ENCODE data around the gene AQP12A.
A peak's percentile ranks its signal among the peaks of the same experiment; 100 is the strongest.
"Not testable (repeated sequence)": the region's sequence is repeated elsewhere in the genome, so short reads cannot be mapped to it uniquely, and the experiment has no call there.

Gene AQP12A

GRCh38 chr2:240648650-240649275, 42.9 kb upstream of the AQP12A start:
- no peak for DNase-seq (ENCODE audit: low read depth)
- no peak overlapping the region for H3K4me3 ChIP-seq (ENCODE audit: low read depth, low read length)
- TF ChIP-seq CTCF (conservative IDR thresholded peaks at IDR 0.05; ENCODE audit: low read depth, low read length) = no peak

GRCh38 chr2:240649331-240649730, 42.3 kb upstream of the AQP12A start:
- H3K4me3 ChIP-seq (ENCODE audit: low read depth, low read length) = no peak overlapping the region
- TF ChIP-seq CTCF (conservative IDR thresholded peaks at IDR 0.05; ENCODE audit: low read depth, low read length) = no peak
- no peak for DNase-seq (ENCODE audit: low read depth)

GRCh38 chr2:240650254-240650965, 41.3 kb upstream of the AQP12A start:
- no peak for TF ChIP-seq CTCF (conservative IDR thresholded peaks at IDR 0.05; ENCODE audit: low read depth, low read length)
- H3K4me3 ChIP-seq (ENCODE audit: low read depth, low read length) = no peak overlapping the region
- DNase-seq (ENCODE audit: low read depth) = no peak

GRCh38 chr2:240651185-240651584, 40.5 kb upstream of the AQP12A start:
- H3K4me3 ChIP-seq (ENCODE audit: low read depth, low read length) = no peak overlapping the region
- no peak for TF ChIP-seq CTCF (conservative IDR thresholded peaks at IDR 0.05; ENCODE audit: low read depth, low read length)
- no peak for DNase-seq (ENCODE audit: low read depth)

- no peak overlapping the region for H3K4me3 ChIP-seq (ENCODE audit: low read depth, low read length)
- peak; percentile 56 for DNase-seq (ENCODE audit: low read depth)
- TF ChIP-seq CTCF (conservative IDR thresholded peaks at IDR 0.05; ENCODE audit: low read depth, low read length) = no peak
Observed at GRCh38 chr2:240655931-240656886, 35.5 kb upstream of the AQP12A start.

GRCh38 chr2:240659883-240660282, 31.8 kb upstream of the AQP12A start:
- not testable (repeated sequence) for H3K4me3 ChIP-seq (ENCODE audit: low read depth, low read length); DNase-seq (ENCODE audit: low read depth)

GRCh38 chr2:240662681-240663080, 29.0 kb upstream of the AQP12A start:
- H3K4me3 ChIP-seq (ENCODE audit: low read depth, low read length) = no peak overlapping the region
- DNase-seq (ENCODE audit: low read depth) = peak; percentile 62
- TF ChIP-seq CTCF (conservative IDR thresholded peaks at IDR 0.05; ENCODE audit: low read depth, low read length) = no peak
